HG03469 (cell line): ENCODE results near the gene CACNA2D3.
"Not testable (repeated sequence)": the region's sequence is repeated elsewhere in the genome, so short reads cannot be mapped to it uniquely, and the experiment has no call there.

ENCODE experiments used
- ATAC-seq: cut with Tn5 transposase; IDR thresholded peaks from one replicate; pipeline ENCODE4 v1.9.1; 2021; ENCODE audit warnings: mild to moderate bottlenecking, moderate library complexity, moderate number of reproducible peaks; ENCODE audit not compliant: unreplicated experiment

The CACNA2D3 gene

DNA sequence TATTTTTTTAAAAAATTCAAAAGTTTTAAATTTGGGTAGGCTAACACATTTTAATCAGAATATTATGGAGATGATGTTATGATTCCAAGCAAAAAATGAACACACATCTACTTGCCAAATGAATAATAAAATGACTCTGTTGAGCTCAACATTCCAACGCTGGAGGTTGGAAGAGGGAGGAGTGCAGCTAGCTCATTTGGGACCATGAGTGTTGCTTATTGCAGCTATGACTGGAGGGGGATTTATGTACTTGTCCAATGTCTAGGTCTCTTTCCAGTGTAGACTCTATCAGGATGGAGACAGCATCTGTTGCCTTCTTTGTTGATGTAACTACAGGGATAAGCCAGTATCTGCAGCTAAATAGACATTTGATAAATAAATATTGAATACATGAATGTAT is 310.6 kb downstream of the CACNA2D3 start:
- no peak for ATAC-seq

DNA sequence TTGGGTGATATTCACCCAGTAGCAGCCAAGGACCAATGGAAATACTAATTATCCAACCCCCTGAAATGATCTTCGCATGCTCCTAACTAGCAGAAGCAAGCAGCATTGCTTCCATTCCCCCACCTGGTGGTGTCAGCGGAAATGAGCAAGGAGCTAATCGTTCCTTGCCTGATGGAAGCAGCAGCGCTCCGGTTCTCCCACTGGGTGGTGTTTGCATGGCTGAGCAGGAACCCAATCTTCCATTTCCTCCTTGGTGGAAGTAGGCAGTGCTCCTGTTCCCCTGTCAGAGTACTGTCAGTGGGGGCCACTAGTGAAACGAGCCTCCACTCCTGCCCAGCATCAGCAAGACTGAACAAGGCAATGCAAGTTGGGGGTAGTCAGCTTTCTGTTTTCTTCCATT is 311.5 kb downstream of the CACNA2D3 start:
- ATAC-seq: no peak

DNA sequence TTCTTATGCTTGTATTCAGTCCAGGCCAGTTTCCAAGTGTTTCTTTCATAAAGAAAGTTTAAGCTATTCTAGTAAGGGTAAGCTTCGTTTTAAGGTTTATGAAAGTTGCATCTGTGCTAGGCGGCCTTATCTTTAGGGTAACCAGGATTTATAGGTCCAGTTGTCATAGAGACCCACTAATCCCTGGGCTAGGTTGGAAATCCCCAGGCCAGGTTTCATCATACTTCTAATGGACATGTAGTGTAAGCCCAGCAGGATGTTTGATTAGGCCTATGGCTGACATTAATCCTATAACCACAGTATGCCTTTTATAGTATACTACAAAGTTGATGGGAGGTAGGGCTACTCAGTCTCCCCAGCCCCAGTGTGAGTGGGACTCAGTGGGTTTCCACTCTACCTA is 312.4 kb downstream of the CACNA2D3 start:
- ATAC-seq: no peak

DNA sequence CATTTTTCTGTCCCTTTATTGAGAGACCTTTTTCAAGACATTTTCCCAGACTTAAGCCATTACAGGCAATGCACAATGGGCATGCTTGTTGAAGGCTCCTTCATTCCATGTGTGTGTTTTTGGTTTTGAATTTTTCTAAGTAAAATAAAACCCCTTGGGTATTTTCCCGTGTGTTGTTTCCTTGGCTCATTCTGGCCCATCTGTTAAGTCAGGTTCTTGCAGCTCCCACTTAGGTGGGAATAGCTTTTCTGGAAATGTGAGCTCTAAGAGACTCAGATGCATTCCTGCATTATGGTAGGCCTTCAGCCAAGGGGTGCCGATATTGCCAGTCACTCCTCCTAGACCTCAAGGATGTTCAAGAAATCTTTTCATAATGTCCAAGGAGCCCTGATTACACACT is 314.9 kb downstream of the CACNA2D3 start:
- ATAC-seq: no peak

DNA sequence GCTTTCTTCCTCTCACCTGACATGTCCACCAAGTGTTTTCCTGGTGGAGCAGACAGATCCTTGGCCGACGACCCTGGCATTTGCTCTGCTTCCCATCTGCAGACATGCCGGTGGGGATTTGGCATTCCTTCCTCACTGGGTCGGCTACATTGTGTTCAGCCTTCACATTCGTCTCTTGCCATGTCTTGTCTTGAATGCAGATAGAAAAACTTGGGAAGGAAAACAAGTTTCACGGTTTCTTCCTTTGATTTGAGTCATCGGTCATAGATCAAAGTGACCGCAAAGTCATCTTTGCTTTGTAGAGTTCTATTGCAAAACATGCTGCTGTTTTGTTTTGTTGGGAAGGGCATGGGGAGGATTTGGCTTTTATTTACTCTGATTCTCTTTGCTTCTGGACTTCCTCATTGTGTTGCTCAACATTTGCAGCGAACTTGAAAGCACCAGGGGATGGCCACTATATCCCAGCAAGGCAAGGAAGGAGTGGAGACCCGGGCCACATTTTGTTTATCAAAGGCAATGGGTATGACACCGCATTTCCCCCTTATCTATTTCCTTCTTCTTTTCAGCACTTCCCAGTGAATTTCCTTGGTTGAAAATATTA is 321.3 kb downstream of the CACNA2D3 start:
- no peak for ATAC-seq

DNA sequence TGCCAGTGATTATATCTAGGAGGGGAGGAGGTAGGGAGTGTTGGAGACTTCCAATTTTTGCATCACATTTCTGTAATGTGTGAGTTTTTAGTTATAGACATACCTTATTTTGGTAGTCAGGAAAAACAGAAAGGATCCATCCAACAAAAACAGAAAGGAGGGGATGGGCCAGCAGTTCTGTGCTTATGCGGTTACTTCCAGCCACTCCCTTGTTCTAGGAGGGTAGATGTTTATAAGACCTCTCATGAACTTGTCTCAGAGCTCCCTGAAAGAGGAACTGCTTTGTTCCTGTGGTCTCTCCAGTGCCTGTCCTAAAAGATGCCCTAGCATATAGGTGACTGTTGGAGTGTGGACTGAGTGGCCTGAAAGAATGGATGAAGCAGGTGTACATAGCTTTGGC is 323.3 kb downstream of the CACNA2D3 start:
- ATAC-seq: no peak

DNA sequence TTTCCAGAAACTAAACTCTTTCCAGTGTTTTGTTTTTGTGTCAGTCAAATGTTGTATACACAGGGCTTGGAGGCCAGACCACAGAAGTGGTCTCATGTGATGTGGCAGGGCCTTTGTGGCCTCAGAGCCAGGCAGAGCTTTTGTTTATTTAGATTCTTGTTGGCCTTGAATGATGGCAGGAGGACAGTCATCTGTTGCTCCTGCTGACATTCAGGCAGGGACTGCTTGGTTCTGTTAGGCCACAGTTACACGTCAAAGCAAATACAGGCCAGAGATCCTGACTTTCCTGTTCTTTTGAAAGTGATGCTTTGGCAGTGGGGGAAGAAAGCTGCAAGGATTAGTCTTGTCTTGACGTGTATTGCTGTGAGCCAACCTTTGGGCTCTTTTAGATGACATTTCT is 325.1 kb downstream of the CACNA2D3 start:
- ATAC-seq: no peak

DNA sequence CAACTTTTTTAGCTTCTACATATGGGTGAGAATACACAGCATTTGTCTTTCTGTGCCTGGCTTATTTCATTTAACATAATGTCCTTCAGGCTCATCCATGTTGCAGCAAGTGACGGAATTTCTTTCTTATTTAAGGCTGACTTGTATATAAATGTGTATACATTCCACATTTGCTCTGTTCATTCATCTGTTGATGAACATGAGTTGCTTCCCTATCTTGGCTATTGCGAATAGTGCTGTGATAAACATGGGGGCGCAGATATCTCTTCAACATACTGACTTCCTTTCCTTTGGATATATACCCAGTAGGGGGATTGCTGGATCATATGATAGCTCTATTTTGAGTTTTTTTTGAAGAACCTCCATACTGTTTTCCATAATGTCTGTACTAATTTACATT is 332.5 kb downstream of the CACNA2D3 start:
- no peak for ATAC-seq

DNA sequence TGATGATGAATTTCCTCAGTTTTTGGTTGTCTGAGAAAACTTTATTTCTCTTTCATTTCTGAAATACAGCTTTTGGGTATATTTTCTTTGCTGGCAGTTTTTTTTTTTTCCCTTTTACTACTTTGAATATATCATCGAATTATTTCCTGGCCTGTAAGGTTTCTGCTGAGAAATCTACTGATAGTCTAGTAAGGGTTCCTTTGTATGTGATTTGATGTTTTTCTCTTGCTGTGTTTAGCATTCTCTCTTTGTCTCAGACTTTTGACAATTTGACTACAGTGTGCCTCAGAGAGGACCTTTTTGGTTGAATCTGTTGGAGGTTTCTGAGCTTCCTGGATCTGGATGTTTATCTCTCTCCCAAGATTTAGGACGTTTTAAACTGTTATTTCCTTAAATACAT is 336.0 kb downstream of the CACNA2D3 start:
- ATAC-seq: no peak

DNA sequence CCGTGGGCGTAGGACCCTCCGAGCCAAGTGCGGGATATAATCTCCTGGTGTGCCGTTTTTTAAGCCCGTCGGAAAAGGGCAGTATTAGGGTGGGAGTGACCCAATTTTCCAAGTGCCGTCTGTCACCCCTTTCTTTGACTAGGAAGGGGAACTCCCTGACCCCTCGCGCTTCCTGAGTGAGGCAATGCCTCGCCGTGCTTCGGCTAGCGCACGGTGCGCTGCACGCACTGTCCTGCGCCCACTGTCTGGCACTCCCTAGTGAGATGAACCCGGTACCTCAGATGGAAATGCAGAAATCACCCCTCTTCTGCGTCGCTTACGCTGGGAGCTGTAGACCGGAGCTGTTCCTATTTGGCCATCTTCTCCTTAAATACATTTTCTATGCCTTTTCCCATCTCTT is 342.2 kb downstream of the CACNA2D3 start:
- ATAC-seq: not testable (repeated sequence)

DNA sequence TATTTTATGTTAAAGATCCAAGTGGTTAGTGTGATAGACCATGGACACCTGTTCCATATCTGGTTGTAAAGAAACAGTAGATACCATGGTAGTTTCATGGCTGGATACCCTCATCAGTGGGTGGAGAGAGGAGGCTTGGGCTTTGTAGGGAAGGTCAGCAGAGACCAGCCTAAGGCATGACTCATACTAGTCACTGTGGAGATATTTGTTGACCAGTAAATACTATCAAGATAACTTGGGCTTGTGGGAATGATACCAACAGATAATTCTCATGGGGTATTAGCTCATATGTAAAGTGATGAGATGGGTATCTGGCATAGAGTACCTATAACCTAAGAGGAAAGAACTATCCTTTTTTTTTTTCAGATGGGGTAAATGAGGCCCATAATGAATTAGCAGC is 354.5 kb downstream of the CACNA2D3 start:
- no peak for ATAC-seq

DNA sequence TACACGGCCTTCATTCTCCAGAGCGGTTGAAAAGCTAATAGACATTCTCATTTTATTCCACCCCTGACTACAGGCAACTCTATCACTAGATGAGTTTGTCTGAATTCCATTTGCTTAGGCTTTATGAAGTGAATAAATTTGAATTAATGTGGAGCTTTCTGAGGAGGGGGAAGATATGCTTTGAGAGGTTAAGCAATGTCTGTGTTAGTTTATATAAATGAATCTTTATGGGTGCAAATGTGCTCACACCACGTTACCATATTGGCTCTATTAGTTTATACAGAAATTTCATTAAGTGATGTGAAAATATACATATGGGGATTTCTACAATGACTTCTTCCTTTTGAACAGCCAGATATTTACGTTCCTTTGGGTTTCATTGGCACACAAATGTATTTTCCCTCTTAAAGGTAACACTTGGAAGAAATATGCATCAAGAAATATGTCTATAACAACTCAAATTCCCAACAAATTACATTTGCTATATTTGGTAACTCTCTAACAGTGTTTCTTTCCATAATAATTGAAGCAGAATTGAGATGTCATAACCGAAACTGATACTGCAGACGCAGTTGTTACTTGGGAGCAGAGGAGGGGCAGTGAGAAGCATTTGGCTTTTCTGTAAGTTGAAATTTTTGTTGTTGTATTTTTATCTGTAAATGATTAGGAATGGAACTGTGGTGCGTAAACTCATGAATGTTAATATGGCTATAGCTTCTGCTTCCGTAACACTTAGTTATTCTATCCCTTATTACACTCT is 359.4 kb downstream of the CACNA2D3 start:
- ATAC-seq: no peak

DNA sequence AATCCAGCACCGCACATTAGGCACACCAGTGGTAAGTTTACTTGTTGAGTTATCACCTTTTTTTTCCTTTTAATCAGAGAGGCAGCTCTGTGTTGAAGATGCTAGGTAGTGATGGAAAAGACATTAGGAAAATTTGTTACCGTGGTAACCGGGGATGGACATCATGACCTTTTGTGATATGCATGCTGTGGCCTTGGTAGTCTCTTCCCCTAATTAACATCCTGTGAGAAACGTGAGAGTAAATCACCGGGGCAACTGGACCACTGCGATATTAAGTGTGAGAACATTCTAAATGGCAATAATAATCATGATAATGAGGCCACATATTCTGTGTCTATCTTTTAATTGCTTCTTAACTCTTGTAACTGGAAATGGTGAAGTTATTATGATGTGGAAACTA is 362.0 kb downstream of the CACNA2D3 start:
- ATAC-seq: no peak

DNA sequence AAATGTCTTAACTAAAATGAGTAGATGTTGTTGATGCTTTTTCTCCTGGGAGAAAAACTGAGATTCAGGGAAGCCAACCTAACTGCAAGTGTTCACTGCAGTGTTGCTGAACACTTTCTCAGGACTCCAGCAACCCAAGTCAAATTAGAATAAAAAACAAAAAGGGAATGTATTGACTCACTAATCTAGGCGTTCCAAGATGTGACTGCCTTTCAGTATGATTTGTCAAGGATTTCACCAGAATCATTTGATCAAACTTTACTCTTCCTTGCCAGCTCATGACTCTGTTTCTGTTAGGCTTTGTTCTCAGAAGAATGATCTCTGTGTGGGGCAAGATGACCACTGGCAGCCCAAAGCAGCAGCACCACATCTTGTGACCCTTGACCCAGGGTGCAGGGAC is 364.0 kb downstream of the CACNA2D3 start:
- ATAC-seq: no peak

DNA sequence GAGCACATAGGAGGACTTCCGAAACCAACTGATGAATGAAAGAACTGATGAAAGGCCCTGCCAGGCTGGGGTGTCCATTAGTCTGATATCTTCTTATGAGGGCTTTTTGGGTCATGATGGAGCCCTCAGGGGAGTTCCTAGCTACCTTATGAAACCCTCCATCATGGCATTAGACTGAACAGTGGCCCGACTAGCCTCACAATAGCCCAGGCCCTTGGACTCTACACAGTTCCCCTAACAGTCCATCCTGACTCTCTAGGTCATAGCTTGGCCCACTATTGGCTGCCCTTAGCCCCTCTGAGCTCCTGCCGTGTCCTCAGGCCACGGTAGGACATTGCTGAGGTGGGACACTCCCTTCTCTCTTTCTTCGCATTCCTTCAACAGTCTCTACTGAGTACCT is 365.9 kb downstream of the CACNA2D3 start:
- ATAC-seq: no peak

DNA sequence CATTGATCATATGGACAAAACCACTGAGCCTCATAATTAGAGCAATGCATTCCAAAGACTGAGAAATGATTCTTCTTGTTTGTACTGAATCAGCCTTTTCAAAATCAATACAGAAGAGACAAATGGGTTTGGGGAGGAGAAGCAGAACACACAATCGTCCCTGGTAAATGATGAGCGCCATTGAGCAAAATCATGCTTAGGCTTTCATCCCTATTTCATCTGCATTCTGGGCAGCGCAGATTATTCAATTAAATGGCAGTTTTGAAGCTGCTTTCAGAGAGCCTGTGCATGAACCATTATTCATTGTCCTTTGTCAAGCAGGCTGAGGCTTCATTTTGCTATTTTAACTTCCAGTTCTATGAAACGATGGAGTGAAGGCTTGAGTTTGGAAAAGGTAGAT is 371.9 kb downstream of the CACNA2D3 start:
- ATAC-seq: no peak

DNA sequence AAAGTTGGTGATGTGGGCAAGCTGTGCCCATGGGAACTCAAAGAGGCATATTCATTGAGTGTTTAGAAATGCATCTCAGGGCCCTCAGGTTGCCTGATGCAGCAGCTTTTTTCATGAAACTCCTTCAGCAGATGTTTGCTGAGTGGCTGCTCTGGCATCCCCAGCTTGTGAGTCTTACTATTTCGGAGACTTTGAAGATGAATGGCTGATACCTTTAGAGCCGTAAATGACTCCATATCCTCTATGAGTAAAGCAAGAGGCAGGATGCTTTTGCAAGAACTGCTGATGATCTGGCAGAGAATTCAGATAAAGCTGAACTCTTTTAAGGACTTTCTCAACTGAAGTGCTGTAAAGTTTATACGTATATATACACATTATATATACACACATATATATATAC is 384.3 kb downstream of the CACNA2D3 start:
- ATAC-seq: no peak

DNA sequence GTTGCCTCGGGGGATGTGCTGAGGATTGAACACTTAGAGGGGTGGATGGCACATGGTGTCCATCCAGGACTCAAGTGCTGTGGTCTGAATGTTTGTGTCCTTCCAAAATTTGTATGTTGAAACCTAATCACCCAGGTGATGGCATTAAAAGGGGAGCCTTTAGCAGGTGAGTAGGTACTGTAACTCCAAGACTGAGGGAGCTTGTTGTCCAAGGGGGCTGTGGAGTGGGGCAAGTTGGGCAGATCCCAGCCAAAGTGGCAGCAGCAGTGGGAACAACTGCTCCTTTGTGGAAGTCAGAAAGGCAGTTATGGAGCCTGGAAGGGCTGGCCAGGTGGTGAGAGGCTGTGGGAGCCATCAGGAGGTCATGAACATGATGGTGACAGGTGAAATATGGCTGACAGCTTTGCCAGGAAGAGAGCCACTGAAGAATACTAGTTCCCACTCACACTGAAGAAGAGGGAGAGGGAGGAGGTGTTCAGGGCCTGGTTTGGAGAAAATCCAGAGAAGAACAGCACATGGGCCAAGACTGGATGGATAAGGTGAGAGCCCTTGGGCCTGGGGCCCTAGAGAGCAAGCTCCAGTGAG is 385.6 kb downstream of the CACNA2D3 start:
- ATAC-seq: no peak

DNA sequence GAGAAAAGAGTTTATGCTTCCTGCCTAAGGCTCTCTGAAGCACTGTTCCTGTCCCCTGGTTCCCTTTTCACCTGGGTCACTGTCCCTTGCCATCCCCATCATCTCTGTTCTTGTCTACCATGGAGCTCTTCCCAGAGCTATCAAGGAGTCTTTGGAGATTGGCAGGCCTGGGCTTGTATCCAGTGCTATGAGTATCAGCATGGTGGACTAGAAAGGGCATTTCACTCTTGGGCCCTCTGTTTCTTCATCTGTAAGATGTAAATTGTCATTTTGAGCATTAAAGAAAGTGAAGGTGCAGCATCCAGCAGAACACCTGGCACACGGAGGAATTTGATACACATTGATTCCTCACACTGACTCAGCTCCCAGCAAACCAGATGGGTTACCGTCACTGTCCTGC is 388.2 kb downstream of the CACNA2D3 start:
- ATAC-seq: no peak

DNA sequence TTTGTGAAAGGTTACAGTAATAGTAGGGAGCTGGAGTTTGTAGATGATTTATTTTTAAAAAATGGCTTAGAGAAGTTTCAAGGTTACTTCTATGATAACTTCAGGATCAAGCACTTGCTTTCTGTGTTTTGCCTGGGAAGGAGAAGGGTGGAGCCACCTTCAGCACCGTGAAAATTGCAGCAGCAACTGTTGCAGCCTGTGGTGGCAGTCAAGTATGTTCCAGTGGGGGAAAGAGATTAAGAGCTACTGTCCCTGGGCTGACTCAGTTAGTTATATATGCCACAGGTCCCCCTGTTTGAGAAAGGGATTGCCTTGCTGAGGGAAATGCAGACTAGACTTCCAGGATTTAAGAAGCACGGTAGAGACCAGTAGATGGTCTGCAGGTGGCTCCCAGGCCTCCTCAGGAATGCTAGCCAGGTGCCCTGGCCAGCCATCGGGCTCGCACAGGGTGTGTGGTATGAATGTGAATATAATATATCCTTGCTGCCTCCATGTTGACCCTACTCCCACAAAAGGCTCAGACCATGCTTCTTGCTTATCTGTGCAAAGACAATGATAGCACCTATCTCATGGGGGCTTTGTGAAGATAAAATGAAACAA is 389.5 kb downstream of the CACNA2D3 start:
- no peak for ATAC-seq

DNA sequence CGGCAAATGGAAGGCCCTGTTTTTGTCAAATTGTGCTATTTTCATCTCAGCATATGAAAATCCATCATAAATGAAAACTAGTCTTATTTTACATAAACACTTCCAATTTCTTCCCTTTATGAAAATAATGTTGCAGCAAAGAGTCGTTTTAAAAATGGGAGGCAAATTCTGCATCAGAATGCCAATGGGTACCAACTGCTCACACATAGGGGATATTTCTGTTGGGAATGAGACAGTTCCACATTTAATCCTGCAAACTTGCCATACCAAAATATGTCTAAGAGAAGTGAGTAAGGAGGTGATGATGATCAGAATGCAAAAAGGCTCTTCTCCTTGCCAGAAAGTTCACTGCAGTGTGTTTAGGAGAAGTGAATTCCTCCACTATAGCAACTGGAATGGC is 391.7 kb downstream of the CACNA2D3 start:
- no peak for ATAC-seq

DNA sequence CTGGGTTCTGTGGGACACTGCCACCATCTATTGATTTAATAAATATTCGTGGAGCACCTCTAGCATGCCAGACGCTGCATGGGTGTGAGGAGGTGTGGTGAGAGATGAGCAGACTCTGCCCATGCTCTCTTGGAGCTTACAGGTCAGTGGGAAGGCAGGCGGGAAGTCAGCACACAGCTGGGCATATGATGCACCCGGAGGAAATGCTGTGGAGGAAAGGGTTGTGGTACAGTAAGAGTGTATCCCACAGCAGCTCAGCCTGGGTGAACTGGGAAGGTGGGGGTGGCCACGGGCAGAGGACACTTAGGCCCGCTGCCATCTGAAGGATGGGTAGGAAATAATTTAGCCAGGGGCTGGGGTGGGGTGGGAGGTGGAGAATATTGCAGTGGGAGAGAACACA is 392.1 kb downstream of the CACNA2D3 start:
- ATAC-seq: no peak
